NCI-H1436 treated with DMSO at 0.1 percent for 48 hours (cell line): ENCODE data around the gene IFITM2.
"Not testable (repeated sequence)": the region's sequence is repeated elsewhere in the genome, so short reads cannot be mapped to it uniquely, and the experiment has no call there.

ENCODE experiments used
- DNase-seq: peaks from one replicate; lab custom pipeline; 2025; lab: John Stamatoyannopoulos, UW

Gene IFITM2

GRCh38 chr11:308740-309665, 1.4 kb downstream of the IFITM2 start:
- not testable (repeated sequence) for DNase-seq

GRCh38 chr11:309979-310572, 2.5 kb downstream of the IFITM2 start:
- DNase-seq, result not testable (repeated sequence)

- DNase-seq, result not testable (repeated sequence)
Measured at GRCh38 chr11:311013-311748, 3.6 kb downstream of the IFITM2 start.

- no peak for DNase-seq
Measured at GRCh38 chr11:312092-312816, 4.6 kb downstream of the IFITM2 start.

GRCh38 chr11:313304-313786, 5.7 kb downstream of the IFITM2 start:
- DNase-seq, result no peak

GRCh38 chr11:313787-314553, 6.4 kb downstream of the IFITM2 start, which contains the start of gene IFITM1:
IFITM1 (plus strand) TSS chr11:314040; CDS start chr11:314171, 131 bp downstream.
- DNase-seq, result no peak

- DNase-seq, result not testable (repeated sequence)
Measured at GRCh38 chr11:314554-314875, 6.9 kb downstream of the IFITM2 start.

GRCh38 chr11:315051-315481, 7.5 kb downstream of the IFITM2 start:
- no peak for DNase-seq

- no peak for DNase-seq
Measured at GRCh38 chr11:315516-315994, 7.9 kb downstream of the IFITM2 start.

- DNase-seq, result no peak
Measured at GRCh38 chr11:316031-316701, 8.6 kb downstream of the IFITM2 start.

- DNase-seq, result no peak
Measured at GRCh38 chr11:316891-317301, 9.3 kb downstream of the IFITM2 start.

GRCh38 chr11:317668-318404, 10.2 kb downstream of the IFITM2 start:
- DNase-seq, result not testable (repeated sequence)

- DNase-seq, result not testable (repeated sequence)
Measured at GRCh38 chr11:318405-319120, 10.9 kb downstream of the IFITM2 start.

GRCh38 chr11:319121-319887, 11.7 kb downstream of the IFITM2 start:
- not testable (repeated sequence) for DNase-seq

- not testable (repeated sequence) for DNase-seq
Measured at GRCh38 chr11:319888-320273, 12.3 kb downstream of the IFITM2 start.

GRCh38 chr11:324156-324555, 16.5 kb downstream of the IFITM2 start:
- DNase-seq, result no peak

GRCh38 chr11:324593-325517, 17.2 kb downstream of the IFITM2 start:
- not testable (repeated sequence) for DNase-seq
